ENCODE measurements around the gene DNAJC5.

The DNAJC5 gene

GRCh38 chr20:63942250-63942951 lies 47.5 kb downstream of the DNAJC5 start:
- peak; percentile 79 for DNase-seq

- no peak for DNase-seq
These were observed 48.3 kb downstream of the DNAJC5 start for GRCh38 chr20:63942969-63943807.

GRCh38 chr20:63943808-63944077 lies 48.8 kb downstream of the DNAJC5 start:
- no peak for DNase-seq

GRCh38 chr20:63944078-63944941 lies 49.4 kb downstream of the DNAJC5 start:
- no peak for DNase-seq

- no peak for DNase-seq
These were observed 50.2 kb downstream of the DNAJC5 start for GRCh38 chr20:63945031-63945658.

- no peak for DNase-seq
These were observed 51.3 kb downstream of the DNAJC5 start for GRCh38 chr20:63945921-63946920.

GRCh38 chr20:63946986-63947637 lies 52.2 kb downstream of the DNAJC5 start:
- no peak for DNase-seq

GRCh38 chr20:63947638-63948456 lies 52.9 kb downstream of the DNAJC5 start:
- DNase-seq: peak; percentile 78

- no peak for DNase-seq
These were observed 55.9 kb downstream of the DNAJC5 start for GRCh38 chr20:63950701-63951397.

GRCh38 chr20:63951398-63952209 lies 56.7 kb downstream of the DNAJC5 start:
- no peak for DNase-seq

- no peak for DNase-seq
These were observed 57.2 kb downstream of the DNAJC5 start for GRCh38 chr20:63952210-63952535.

GRCh38 chr20:63952769-63953168 lies 57.8 kb downstream of the DNAJC5 start:
- no peak for DNase-seq

GRCh38 chr20:63953764-63954429 lies 59.0 kb downstream of the DNAJC5 start:
- no peak for DNase-seq

- peak; percentile 81 for DNase-seq
These were observed 60.4 kb downstream of the DNAJC5 start for GRCh38 chr20:63955281-63955826.

GRCh38 chr20:63955827-63956663 lies 61.1 kb downstream of the DNAJC5 start, which contains the start of gene UCKL1:
Gene UCKL1 (minus strand): TSS chr20:63956416. CDS start chr20:63956372, 44 bp downstream.
- peak; percentile 95 for DNase-seq

- DNase-seq: no peak
These were observed 61.7 kb downstream of the DNAJC5 start for GRCh38 chr20:63956664-63957003.

All from activated effector memory CD4-positive, alpha-beta T cell treated with anti-CD3 and anti-CD28 coated beads, Interleukin-2, amount 50 U/mL, for 16 hours (primary cell).